NCI-H460 (cell line): ENCODE measurements around the gene MRPS16. TPM values are rescaled to one million over a fixed set of nuclear protein-coding genes. Genes with fewer than 3 reads are reported as not detected.

Source experiments
- DNase-seq: peaks from one replicate; pipeline ENCODE4 v3.0.0-alpha.2; 2016; ENCODE audit warnings: low read depth; ENCODE audit errors: extremely low read depth
- total RNA-seq: library from RNA; depleted of rRNA; stranded (reverse); fragments of >200 nt; shearing (Covaris generic); gene quantifications from 2 replicates; pipeline ENCODE4 v1.2.3, GENCODE V29; 2014

The MRPS16 gene
- total RNA-seq, 1 experiment from 2014 or later, result 150 TPM

DNA sequence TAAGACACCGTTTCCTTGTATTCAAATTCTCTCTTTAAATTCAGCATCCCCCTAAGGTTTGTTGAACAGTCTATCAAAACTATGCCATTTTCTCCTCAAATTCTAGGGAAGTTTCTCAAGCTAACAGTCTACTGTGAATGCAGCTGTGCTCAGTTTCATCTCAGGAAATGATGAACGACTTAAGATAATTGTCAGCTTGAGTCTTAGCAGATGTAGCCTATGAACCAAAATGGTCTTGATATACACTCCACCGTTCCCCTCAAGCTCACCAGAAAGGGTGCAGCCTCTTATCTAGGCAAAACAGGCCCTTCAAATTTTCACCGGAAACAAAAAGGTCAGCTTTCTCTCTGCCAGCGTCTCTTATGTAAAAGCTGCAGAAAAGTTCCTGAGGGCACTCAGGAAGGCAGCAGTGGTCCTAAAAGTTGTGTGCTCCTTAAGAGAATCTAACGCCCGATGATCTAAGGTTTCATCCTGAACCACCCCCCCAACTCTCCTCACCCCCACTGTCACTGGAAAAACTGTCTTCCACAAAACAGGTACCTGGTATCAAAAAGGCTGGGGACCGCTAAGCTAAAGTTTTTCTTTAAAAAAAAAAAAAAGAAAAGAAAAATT, 7.5 kb downstream of the MRPS16 start:
- DNase-seq, result no peak

DNA sequence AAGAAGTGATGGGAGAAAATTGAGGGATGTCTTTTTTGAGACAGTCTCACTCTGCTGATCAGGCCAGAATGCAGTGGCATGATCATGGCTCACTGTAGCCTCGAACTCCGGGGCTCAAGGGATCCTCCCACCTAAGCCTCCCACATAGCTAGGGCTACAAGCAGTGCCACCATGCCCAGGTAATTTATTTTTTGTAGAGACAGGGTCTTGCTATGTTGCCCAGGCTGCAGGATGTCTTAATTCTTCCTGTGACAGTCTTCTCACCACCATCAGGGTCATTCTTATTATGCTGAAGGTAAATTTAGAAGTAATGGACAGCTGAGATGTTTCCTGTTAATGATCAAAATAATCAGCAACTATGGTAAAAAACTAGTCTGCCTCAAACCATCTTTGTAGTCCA, 12.5 kb downstream of the MRPS16 start:
- DNase-seq, result no peak

DNA sequence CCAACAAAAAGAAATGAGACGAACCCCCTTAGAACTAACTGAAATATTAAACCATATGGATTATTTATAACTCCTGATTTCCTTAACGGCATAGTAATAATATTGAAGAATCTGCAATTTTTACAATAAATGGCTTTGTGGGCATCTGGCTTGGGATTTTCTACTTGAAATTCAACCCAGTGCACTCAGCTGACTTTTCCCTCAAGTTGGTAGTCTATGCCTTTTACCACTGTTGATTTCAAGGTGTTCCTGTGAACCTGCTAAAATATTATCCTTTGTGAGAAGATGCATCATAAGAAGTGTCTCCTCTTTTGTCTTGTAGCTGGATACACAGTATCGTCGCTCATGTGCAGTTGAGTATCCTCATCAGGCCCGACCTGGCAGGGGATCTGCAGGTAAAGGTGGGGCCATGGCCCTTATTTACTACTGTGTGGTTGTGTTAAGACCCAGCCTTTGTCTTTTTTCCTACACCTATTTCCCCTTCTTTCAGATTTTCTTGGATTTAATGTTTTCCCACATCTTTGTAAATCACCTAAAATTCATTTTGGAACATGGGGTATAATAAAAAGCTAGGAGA, 13.4 kb downstream of the MRPS16 start:
- no peak for DNase-seq

DNA sequence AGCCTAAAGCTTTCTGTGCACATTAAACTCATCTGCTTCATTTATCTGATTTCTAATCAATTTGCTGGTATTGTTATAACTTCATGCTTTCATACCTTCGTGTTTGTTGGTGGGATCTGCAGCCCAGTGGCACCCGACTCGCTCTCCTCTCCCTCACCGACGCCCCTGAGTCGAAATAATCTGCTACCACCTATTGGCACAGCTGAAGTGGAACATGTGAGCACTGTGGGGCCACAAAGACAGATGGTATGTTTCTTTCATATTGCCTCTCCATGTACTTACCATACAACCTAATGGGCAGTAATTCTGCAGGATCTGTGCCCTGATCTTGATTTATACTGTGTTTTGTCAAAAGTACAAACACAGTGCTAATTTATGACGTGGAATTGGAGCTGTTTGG, 17.7 kb downstream of the MRPS16 start:
- no peak for DNase-seq

DNA sequence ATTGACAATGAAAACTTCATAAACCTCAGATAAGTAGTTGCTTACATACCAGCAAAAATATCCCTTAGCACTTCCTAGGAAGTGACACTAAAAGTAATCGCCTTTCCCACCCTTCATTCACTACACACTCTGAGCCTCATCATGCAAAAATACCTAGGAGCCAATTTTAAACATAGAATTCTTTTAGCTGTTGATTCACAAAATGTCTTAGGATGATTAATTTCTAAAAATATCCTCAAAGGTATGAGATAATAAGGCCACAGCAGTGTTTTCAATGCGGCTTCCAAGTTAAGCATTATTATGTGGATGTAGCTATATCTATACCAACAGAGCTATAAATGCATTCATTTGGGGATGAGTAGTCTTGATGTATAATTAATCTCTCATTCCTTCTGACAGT, 18.6 kb downstream of the MRPS16 start:
- no peak for DNase-seq

DNA sequence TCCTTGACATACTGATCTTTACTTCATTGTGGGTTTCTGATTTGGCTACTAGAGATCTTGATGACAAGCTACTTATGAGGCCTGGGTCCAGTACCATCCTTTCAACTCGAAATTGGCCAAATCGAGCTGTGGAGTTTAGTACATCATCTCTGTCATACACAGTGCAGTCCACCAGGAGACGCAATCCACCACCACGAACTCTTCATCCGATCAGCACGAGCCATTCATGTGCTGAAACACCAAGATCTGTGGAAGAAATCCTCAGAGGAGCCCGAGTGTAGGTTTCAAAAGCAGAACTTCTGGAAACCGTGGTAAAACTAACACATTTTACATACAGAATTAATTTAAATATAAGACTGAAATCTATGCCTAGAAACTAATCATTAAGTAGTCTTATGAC, 19.6 kb downstream of the MRPS16 start:
- no peak for DNase-seq

DNA sequence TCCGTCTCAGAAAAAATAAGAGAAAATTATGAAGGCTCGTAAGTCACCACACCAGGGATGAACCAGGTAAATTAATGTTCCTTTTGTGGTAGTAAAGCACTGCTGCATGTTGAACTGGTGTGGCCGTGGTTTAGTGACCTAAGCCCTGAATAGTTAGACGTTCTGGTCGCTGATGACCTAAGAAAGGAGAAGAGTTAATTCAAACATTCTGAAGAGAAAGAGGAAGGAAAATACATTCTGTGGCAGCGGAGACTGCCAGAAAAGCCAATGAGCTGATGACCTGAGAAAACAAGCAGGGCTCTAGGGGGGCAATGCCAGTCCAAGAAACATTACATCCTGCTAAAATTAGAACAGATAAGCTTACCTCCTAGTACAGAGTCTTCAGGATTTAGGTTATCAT, 22.9 kb downstream of the MRPS16 start:
- no peak for DNase-seq

DNA sequence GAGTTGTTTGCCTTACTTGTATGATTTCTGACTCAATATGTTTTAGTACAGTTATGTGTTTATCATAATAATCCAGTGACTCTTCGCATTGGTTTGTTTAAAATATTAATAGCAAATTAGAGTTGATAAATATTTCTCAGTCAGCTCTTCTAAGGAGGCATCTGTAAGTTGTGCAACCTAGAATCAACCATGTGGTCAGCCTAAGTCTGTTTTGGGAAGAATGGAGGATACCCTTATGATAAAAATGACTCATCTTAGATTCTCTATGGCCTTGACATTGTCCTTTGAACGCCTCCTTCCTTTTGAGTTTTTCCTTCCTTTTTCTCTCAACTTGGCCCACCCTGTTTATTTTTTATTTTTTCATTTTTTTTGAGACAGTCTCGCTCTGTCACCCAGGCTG, 24.2 kb downstream of the MRPS16 start:
- no peak for DNase-seq

DNA sequence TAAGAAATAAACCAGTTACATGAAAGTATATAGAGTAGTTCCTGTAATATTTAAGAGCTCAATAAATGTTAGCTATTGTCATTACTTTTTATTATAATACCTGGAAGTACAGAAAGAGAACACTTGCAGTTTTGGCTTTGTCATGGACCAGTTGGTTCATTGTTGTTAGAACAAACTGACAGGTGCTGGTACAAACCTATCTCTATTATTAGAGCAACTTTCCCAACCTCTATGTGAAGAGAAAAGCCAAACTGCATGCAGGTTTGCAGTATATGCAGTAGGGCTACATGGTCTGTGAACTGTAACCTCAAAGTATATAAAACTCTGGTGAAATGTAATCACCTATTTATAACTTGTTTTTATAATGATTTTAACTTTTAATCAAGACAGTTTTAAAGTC, 25.8 kb downstream of the MRPS16 start:
- DNase-seq, result no peak

DNA sequence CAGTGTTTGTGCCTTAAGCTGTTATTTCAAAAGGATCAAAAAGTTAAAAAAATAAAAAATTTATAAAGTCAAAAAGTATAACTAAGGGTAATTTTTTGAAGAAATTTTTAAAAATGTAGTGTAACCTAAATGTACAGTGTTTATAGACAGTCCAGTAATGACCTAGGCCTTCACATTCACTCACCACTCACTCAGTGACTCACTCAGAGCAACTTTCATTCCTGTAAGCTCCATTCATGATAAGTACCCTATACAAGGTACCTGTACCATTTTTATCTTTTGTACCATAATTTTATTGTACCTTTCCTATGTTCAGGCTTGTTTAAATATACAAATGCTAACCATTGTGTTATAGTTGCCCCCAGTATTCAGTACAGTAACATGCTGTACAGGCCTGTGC, 26.9 kb downstream of the MRPS16 start:
- DNase-seq, result no peak

DNA sequence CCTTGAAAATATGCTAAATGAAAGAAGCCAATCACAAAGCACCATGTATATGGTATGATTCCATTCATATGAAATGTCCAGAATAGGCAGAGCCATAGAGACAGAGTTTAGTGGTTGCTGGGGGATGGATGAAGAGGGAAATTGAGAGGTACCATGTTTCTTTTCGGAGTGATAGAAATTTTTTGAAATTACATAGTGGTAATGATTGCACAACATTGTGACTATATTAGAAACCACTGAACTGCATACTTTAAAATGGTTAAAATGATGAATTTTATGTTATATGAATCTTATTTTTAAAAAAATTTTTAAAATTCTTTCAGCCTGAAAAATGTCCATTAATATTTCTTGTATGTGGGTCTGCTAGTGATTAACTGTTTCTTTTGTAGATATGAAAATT, 31.5 kb downstream of the MRPS16 start:
- no peak for DNase-seq

DNA sequence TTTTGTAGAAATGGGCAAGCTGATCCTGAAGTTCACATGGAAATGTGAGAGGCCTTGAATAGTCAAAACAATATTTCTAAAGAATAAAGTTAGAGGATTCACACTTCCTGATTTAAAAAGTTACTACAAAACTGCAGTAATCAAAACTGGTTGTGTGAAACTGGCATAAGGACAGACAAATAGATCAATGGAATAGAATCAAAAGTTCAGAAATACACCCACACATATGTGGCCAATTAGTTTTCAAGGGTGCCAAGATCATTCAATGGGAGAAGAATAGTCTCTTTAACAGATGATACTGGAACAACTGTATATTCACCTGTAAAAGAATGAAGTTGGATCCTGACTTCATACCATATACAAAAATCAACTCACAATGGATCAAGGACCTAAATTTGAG, 33.1 kb downstream of the MRPS16 start:
- DNase-seq, result no peak

DNA sequence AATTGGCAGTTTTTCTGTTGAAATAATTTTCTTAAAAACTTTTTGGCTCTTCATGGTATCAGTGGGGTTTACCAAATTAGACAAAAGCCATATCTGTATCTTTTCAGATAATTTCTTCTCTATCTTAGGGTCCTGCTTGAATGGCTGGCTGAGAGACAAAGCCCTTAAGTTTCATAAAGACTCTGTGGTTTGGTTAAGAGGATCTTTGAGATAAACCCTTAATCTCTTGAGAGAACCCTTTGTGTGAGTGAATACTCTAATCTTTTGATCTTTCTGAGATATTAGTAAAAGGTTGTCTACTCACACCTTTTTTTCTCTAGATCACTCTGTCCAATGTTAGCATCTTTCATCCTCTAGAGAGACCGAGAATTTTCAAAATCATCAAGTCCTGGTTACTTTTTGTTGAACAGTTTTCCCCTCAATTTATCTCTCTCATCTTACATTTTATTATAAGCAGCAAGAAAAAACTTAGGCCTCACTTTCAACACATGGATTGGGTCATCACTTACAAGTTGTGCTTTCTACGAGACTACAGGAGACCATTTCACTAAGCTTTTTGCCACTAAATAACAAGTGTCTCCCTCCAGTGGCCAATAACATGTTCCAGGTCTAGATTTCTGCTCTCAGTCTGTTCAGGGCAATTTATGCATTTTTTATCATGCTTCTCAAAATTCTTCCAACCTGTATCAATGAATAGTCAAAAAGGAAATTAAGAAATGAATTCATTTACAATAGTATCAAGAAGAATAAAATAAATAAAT, 33.8 kb downstream of the MRPS16 start:
- peak; percentile 24 for DNase-seq

DNA sequence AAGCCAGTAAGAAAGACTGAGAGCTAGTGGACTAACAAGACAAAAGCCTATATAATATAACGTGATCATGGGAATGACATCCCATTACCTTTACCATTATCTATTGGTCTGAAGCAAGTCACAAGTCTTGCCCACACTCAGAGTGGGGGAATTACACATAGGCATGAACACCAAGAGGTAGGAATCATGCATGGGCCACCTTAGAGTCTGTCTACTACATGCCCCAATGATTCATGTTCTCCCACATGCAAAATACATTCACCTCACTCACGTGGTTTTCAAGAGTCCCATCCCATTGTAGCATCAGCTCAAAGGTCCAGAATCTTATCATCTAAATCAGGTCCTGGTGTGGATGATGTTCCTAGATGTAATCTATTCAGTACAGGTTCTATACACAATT, 34.8 kb downstream of the MRPS16 start:
- no peak for DNase-seq

DNA sequence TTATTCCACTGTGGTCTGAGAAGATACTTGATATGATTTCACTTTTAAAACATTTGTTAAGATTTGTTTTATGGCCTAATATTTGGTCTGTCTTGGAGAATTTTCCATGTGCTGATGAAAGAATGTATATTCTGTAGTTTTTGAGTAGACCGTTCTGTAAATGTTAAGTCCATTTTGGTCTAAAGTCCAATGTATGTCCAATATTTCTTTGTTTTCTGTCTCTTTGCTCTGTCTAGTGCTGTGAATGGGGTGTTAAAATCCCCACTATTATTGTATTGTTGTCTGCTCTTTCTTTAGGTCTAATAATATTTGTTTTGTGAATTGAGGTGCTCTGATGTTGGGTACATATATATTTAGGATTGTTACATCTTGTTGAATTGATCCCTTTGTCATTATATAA, 36.7 kb downstream of the MRPS16 start:
- DNase-seq, result no peak

DNA sequence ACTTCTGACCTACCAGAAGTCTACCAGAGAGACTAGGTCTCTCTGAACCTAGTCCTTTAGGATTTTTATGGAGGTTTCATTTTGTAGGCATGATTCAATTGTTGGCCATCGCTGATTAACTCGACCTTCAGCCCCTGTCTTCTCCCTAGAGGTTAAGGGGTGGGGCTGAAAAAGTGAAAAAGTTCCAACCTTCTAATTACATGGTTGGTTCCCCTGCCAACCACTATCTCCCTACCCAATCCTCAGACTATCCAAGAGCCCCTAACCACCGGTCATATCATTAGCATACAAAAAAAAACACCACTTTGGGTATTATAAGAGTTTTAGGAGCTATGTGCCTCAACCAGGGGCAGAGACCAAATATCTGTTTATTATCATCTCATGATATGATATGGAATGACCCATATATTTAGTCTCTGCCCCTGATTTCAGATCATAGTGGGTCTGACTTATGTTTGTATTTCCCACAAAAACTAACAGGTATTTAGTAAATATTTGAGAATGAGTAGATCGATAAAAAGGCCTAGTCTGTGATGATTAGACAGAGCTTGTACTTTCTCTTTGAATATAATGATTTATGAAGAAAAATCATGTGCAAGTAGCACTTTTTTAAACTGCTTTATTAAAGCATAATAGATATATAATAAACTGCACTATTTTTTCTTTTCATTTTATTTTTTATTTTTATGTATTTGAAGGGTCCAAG, 41.2 kb downstream of the MRPS16 start:
- no peak for DNase-seq

DNA sequence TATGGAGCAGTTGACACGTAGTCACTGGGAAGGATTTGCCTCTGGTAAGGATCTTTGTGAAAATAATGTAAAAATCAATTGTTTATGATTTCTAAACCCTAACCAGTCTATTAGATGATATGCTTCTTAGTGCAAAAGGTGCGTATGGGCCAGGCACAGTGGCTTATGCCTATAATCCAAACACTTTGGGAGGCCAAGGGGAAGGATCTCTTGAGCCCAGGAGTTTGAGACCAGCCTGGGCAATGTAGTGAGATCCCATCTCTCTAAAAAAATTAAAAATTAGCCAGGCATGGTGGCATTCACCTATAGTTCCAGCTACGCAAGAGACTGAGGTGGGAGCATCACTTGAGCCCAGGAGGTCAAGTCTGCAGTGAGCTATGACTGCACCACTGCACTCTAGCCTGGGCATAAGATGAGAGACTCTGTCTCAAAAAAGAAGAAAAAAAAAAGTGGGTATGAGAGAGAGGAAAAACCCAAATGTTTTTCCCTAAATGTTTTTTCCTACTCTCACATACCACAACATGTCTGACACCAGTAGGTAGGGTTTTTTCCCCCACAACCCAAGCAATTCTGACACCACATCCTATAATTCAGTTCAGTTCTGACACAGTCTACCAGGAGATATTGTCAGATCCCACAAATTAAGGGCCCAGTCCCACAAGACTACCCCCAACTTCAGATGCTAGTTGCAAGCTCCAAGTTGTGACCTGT, 41.9 kb downstream of the MRPS16 start:
- no peak for DNase-seq

DNA sequence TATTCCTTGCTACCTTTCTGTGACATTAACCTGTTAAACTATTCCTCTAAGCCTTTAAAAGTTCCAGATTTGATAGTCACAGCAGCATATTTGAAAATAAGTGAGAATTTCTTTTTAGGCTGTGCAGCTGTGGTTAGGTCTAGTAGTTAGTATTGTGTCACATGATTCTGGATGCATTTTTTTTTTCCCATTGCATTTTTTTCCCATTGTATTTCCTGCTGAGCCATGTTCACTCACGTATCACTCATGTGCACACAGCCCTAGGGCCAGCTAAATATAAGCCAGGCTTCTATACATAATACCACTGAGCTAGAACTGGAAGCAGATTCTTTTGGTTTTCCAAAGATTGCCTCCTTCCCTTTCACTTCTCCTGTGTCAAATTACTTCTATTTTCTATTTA, 42.7 kb downstream of the MRPS16 start:
- DNase-seq, result no peak

DNA sequence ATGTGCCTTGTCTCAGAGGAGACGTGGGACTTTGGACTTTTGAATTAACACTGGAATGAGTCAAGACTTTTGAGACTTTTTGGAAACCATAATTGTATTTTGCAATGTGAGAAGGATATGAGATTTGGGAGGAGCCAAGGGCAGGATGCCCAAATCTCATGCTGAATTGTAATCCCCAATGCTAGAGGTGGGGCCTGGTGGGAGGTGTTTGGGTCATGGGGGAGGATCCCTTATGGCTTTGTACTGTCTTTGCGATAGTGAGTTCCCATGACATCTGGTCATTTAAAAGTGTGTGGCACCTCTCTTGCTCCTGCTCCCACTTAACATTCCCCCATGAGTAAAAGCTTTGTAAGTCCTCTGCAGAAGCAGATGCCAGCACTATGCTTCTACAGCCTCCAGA, 44.6 kb downstream of the MRPS16 start:
- no peak for DNase-seq

DNA sequence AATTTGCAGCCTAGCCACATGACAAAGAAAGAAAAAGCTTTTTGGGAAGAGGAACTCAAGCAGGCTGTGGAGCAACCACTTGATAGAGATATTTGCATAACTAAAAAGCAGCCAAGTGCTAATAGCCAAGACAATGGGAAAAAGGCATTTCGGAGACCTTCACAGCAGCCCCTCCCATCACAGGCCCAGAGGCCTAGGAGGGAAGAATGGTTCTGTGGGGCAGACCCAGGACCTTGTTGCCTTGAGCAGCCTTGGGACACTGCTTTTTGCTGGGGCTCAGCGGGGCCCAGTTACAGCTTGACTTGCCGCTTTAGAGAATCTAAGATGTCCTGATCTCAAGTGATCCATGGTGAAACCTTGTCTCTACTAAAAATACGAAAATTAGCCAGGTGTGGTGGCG, 46.1 kb downstream of the MRPS16 start:
- DNase-seq, result no peak

DNA sequence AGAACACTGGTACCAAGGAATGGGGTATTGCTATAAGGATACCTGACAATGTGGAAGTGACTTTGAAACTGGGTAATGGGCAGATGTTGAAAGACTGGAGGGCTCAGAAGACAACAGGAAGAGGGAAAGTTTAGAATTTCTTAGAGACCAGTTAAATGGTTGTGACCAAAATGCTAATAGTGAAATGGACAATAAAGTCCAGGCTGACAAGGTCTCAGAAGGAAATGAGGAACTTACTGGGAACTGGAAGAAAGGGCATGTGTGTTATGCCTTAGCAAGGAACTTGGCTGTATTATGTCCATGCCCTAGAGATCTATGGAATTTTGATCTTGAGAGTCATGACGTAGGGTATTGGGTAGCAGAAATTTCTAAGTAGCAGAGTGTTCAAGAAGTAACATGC, 46.6 kb downstream of the MRPS16 start:
- DNase-seq, result no peak
